Measurements from ENCODE around the gene SRRM3. TPM values are rescaled to one million over a fixed set of nuclear protein-coding genes. Genes with fewer than 3 reads are reported as not detected.

The SRRM3 gene
- total and polyA plus RNA-seq, 9 of the 15 experiments (the other 6 are each of a cell fraction or from before 2014, with no cell fraction given), result 0.04 to 0.91 (median 0.46) TPM; not detected in 2

- no peaks in the 10 kb centered on the region for H3K9me1 ChIP-seq (ENCODE audit: control insufficient read depth, insufficient read depth, low read length)
- peak overlapping the region; percentile 94 for H3K4me2 ChIP-seq (ENCODE audit: insufficient read depth, low read length)
- no peaks in the 10 kb centered on the region for H3K36me3 ChIP-seq (ENCODE audit: control insufficient read depth, insufficient read depth, low read length)
- H3K27me3 ChIP-seq (ENCODE audit: control insufficient read depth in 2 of 2, insufficient read depth in 2 of 2, low read length in 2 of 2), result no peaks in the 10 kb centered on the region
- in situ Hi-C loops (cut with MboI) (no loop called here), intact Hi-C loops (cut with micrococcal nuclease) (no loop called here)
- WGBS (ENCODE audit: insufficient coverage, low coverage, missing lambda C conversion rate), result 42% methylated on average over 15 of the region's 15 CpGs
- peak; percentile 44 for ATAC-seq
- BruUV-seq (replicated peaks), result TSS peak; percentile 99
- peak overlapping the region; percentile 87 for H3K27ac ChIP-seq (ENCODE audit: extremely low read depth, low read depth, low read length)
- DNase-seq (ENCODE audit: extremely low read depth in 1 of 4, low spot score in 3 of 4), result no peak
- no peaks in the 10 kb centered on the region for H4K20me1 ChIP-seq (replicated peaks; ENCODE audit: control insufficient read depth, insufficient read depth, low read length)
- H2AFZ ChIP-seq (ENCODE audit: low read depth, low read length), result peak overlapping the region; percentile 88
- ChIA-PET POLR2A (interaction anchor here (0.9 to 1.6 kb wide), 4 partner anchors 11 to 102 kb away, joined by 3 to 6 read pairs (median 4); no protein-coding TSS in a partner anchor), CTCF (ENCODE audit: low intra/inter-chr PET ratio) (interaction anchor here (0.8 kb wide), 1 partner anchor 97 kb away, joined by 4 read pairs; no protein-coding TSS in a partner anchor)
- no peaks in the 10 kb centered on the region for H3K9me3 ChIP-seq (replicated peaks; ENCODE audit: control insufficient read depth, insufficient read depth, low read depth, low read length)
- no peak for FAIRE-seq
- H3K4me3 ChIP-seq, result peak overlapping the region; percentile 61
- H3K4me1 ChIP-seq (replicated peaks in 1 of 2; ENCODE audit: control insufficient read depth in 2 of 2, insufficient read depth in 2 of 2, low read length in 2 of 2), result peaks cover 7 to 23% of the 10 kb centered on the region in 2 experiments; a peak in 3 of 5 replicates
- H3K79me2 ChIP-seq (ENCODE audit: control insufficient read depth, insufficient read depth, low read length), result no peaks in the 10 kb centered on the region; the same call in 2 of the 3 replicates
- H3K9ac ChIP-seq (ENCODE audit: insufficient read depth in 1 of 2, low read depth in 2 of 2, low read length in 2 of 2), result peak overlapping the region; percentile 84 to 100
- TF ChIP-seq ZNF324 (CRISPR knock-in tag; IDR thresholded peaks at IDR 0.05) (0 out of 2 replicates have a peak, but pooled peaks have one; percentile 17), HOMEZ (CRISPR knock-in tag; IDR thresholded peaks at IDR 0.05) (0 out of 2 replicates have a peak, but pooled peaks have one; percentile 42), SMARCC2 (IDR thresholded peaks at IDR 0.05; ENCODE audit: low read depth) (0 out of 2 replicates have a peak, but pooled peaks have one; percentile 18), CREB5 (CRISPR knock-in tag; IDR thresholded peaks at IDR 0.05) (no peak), ZNF609 (CRISPR knock-in tag; IDR thresholded peaks at IDR 0.05; ENCODE audit: borderline replicate concordance) (no peak), JUN (IDR thresholded peaks at IDR 0.05; ENCODE audit: borderline replicate concordance, low read depth, low read length) (no peak), JUN (CRISPR knock-in tag; IDR thresholded peaks at IDR 0.05; ENCODE audit: borderline replicate concordance) (no peak), HOXB6 (CRISPR knock-in tag; IDR thresholded peaks at IDR 0.05; ENCODE audit: borderline replicate concordance) (no peak), HDAC6 (IDR thresholded peaks at IDR 0.05; ENCODE audit: low read depth, low read length) (no peak), PCBP2 (IDR thresholded peaks at IDR 0.05; ENCODE audit: low read depth, low read length, poor library complexity, severe bottlenecking) (no peak), CC2D1A (IDR thresholded peaks at IDR 0.05) (0 out of 2 replicates have a peak, but pooled peaks have one; percentile 31), BACH1 (tag; IDR thresholded peaks at IDR 0.05) (0 out of 2 replicates have a peak, but pooled peaks have one; percentile 74), NFE2L1 (tag; IDR thresholded peaks at IDR 0.05; ENCODE audit: borderline replicate concordance, low read depth) (no peak)
These were observed 35.7 kb upstream of the SRRM3 start for GRCh38 chr7:76165973-76166403.

Measured in K562 (cell line).